Hippocampal formation (tissue), 2 donors: ENCODE results near the gene RNASEH2B.

Source experiments
- DNase-seq, 2 donors: peaks; one replicate each; lab custom pipeline; 2025; lab: John Stamatoyannopoulos, UW

Gene RNASEH2B

DNA sequence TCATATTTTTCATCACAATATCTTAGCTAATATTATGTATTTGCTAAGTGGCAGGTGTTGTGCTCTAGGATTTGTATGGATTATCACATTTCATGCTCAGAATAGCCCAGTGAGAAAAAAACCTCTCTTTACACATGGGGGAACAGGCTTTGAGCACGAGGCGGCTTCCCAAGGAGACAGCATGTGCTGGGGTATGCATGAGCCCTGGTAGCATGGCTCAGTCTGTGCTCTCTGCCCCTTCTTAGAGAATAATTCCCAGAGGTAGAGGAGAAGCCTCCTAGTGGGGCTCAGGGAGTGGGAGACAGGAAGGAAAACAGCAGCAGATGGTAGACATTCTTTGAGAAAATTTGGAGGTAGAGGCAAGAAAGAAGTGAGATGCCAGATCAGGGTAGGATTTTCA lies 31.6 kb downstream of the RNASEH2B start:
- no peak for DNase-seq

DNA sequence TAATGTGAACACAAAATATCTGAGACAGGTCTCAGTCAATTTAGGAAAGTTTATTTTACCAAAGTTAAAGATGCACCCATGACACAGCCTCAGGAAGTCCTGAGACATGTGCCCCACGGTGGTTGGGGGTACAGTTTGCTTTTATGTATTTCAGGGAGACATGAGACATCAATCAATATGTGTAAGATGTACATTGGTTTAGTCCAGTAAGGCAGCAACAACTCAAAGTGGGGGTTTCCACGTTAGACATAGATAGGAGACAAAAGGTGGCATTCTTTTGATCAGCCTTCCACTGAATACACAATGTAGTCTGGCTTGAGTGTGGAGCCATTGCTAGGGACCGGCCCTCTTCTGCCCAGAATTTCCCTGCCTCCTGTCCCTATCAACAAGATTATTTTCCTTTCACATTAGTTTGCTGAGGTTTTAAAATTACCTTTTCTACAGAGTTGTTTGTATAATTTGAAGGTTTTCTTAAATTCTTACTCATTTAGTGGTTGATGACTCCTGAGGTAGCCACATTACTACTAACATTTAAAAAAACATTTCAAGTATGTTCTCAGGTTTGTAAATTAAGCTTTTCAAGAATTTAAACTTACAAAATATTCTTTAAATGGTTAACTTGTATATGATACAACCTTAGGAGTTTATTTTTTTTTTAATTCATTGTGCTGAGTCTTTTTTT lies 33.2 kb downstream of the RNASEH2B start:
- no peak for DNase-seq

- DNase-seq: no peak
These were observed 36.1 kb downstream of the RNASEH2B start for GRCh38 chr13:50945669-50946068.

DNA sequence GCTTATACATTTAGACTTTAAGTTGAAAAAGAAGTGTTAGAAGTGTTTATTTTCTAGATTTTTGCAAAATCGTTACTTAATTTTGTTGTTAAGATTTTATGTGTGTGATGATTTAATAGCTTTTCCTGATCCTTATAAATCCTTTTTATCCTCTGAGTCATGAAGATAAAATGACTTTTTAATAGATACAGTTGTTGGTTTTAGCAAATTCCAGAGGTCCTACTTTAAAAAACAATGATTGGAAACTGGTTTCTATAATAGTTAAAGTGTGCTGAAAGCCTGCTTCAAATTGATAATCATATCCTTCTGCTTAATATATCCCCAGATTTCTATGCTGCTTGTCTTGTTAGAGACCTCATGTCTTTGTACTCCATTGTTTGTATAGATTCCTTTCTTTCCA lies 39.0 kb downstream of the RNASEH2B start:
- DNase-seq: no peak

DNA sequence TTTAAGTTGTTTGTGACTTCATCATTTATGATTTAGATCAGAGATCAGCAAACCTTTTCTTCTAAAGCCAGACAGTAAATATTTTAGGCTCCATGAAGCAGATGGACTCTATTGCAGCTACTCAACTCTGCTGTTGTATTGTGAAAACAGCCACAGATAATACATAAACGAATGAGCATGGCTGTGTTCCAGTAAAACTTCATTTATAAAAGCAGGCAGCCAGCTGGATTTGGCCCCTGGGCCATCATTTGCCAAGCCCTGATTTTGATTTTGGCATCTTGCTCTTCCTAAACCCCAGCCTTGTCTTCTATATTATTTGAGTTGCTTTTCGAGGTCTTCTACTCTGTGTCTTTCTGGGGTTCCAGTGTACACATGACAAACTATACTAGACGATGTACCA lies 41.3 kb downstream of the RNASEH2B start:
- DNase-seq: no peak

DNA sequence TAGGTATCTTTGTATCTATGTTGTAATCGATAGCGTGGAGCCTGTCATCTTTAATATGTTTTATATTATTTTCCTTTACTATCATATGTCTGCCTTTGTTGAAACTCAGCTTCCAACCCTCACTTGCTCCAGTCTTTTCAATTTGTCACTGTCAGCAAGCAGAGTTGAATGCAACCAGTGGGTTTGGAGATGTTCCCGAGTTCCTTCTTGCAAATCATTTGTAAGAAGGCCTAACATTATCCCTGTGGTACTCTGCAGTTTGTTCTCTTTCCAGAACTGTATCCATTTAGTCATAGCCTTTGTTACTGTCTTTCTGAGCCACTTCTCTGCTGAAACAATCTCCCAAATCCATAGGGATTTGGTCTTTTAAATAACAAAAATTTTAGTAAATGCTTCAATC lies 41.8 kb downstream of the RNASEH2B start:
- no peak for DNase-seq

GRCh38 chr13:50955241-50955640 lies 45.6 kb downstream of the RNASEH2B start:
- DNase-seq: no peak

- no peak for DNase-seq
These were observed 46.2 kb downstream of the RNASEH2B start for GRCh38 chr13:50955798-50956197.

DNA sequence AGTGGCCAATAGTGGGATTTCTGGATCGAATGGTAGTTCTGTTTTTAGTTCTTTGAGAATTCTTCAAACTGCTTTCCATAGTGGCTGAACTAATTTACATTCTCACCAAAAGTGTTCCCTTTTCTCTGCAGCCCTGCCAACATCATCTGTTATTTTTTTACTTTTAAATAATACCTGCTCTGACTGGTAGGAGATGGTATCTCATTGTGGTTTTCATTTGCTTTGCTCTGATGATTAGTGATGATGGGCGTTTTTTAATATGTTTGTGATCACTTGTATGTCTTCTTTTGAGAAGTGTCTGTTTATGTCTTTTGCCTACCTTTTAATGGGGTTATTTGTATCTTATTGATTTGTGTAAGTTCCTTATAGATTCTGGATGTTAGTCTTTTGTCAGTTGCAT lies 48.0 kb downstream of the RNASEH2B start:
- DNase-seq: no peak

DNA sequence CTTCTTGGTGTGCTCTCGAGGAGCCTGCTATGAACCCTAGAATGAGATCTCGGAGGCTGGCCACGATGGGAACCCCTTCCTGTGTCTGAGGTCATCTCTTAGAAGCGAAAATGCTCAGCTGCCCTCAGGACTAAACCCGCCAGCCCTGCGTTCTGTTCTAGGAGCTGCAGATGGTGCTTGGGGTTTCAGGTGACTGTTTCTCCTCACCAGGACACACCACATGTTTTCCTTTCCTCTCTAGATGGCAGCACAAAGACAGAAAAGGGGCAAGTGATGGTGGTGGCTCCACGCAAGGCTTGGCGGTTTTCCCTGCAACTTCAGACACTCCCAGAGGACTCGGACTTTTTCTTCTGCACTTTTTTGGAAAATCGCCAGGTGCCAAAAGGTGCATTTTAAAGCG lies 60.1 kb downstream of the RNASEH2B start:
- DNase-seq: no peak

- DNase-seq: no peak
These were observed 61.4 kb downstream of the RNASEH2B start for GRCh38 chr13:50970956-50971355.

- no peak for DNase-seq
These were observed 64.7 kb downstream of the RNASEH2B start for GRCh38 chr13:50974268-50974667.

DNA sequence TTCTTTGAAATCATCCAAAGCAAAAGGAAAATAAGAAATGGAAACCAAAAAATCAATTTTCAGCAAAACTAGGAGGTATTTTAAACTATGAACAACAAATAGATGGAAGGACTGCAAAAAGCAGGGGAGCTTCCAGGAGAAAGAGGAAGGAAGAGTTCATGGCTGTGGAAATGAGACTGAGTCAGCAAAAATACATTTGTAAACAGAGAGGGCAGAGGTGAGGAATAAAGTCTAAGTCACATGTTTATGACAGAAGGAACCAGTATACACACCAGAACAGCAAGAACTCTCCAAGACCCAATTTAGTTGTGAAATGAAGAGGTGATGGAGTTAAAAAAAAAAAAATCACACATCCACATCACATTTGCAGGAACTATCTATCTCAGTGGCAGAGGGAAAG lies 69.6 kb downstream of the RNASEH2B start:
- no peak for DNase-seq

DNA sequence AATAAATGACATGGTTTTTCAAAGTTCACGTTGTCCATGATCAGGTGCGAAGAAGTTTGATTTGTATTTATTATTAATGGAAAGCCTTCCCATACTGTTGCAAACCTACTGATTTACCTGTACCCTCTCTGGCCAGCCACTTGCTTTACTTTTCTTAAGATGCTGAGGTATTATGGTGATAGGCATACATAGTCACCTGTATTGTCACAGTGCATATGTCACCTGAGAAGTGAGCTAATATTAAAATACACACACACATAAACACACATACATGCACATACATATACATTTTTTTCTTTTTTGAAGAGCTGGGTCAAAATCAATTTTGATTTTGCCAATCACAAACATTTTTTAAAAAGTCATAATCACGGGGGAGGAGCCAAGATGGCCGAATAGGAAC lies 72.1 kb downstream of the RNASEH2B start:
- no peak for DNase-seq

DNA sequence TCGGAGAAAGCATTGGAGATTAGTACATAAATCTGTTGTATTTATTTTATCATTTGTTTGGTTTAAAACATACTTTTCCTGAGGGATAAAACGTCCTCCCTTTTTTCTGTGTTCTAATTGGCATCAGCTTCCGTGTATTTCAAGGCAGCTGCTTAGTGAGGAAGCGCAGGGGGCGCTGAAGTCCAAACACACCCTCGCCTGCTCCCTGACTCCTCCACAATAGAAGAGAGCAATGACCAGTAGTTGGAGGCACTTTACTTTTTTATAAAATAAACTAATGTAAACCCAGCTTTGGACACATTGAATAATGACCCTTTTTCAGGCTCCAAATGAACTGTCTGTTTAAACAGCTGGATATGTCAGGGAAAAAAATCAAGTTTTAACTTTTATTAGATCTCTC lies 79.9 kb downstream of the RNASEH2B start:
- DNase-seq: no peak

DNA sequence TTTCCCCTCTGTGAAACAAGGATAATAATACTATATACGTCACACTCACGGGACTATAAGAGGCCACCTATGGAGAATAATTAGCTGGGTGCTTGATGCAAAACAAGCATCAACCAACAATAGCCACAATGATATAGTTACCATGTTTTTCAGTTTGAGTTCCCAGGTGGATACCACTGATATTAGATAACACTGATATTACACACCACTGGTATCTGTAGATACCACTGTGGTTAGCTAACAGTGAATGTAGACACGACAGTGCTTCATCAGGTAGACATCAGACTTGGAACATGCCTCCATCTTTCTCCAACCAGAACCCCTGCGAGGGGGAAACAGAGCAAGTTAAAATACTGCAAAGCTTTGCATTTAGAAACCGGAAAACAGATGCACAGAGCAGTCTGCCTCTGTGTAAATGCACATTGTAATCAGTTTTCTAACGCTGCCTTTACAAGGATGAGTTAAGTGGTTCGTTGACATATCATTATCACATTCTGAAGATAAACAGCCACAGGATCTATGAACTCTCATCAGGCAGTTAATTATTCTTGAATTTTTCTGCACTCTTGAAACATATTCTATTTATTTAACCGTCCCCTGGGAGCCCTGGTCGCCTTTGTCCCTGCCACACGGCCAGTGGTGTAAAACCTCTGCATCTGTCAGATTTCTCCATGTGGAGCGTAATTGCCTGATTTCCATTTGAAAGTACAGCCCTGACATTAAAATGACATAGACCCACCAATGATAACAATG lies 80.7 kb downstream of the RNASEH2B start:
- DNase-seq: no peak

- no peak for DNase-seq
These were observed 81.4 kb downstream of the RNASEH2B start for GRCh38 chr13:50990818-50991506.

DNA sequence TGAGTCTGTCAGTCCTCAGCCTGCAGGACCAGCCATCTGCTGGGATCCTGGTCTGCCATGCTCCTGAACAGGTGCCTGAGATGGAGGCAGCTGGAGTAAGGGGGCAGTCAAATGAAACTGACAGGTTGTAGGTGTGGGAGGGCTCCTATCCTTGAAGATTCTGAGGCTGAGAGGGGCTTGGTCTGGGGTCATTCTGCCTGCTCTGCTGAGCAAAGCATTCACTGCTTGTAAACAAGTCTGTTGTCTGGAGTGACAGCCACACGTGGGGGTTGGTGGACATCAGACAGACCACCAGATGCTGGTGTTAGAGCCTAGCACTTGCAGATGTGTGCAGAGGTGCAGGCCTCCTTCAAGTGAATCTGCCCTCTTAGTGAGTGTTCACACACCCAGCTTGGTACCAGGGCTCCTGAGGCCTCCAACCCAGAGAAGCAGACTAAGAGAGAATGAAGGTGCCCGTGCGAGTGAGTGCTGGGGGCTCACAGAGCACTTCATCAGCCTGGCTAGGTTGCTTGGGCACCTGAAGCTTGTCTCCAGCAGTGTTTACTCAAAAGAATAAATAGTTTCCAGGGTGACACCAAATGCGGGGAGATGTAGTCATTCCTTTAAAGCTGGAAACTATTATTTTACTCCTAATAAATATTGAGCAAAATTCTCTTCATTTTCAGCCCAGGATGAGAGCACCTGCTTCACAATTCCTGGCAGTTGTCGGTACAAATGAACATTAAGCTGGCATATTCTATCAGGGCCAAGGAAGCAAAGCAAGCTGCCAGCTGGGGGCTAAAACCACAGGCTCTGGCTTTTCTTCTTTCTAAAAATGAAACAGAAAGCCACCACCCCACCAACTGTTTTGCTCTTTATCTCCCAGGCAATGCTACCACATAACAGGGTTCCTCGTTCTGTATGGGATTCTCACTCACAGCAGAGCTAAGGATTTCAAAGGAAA lies 82.3 kb downstream of the RNASEH2B start:
- DNase-seq: no peak

DNA sequence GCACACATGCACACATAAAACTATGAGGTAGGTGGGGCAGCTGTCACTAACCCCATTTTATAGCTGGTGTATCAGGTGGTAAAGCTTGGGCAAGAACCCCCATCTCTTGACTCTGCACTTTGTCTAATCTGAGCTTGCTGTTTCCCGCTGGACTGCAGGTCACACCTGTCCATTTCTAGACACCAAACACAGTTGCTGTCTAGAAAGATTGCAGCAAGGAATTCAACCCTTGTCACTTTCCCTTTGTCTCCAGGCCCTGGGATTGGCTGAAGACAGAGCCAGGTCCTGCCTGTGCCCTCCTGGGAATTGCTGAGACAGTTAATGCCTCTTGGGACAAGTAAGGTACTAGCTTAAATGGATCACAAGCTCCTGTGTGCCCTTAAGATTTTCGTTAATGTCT lies 83.8 kb downstream of the RNASEH2B start:
- DNase-seq: no peak

DNA sequence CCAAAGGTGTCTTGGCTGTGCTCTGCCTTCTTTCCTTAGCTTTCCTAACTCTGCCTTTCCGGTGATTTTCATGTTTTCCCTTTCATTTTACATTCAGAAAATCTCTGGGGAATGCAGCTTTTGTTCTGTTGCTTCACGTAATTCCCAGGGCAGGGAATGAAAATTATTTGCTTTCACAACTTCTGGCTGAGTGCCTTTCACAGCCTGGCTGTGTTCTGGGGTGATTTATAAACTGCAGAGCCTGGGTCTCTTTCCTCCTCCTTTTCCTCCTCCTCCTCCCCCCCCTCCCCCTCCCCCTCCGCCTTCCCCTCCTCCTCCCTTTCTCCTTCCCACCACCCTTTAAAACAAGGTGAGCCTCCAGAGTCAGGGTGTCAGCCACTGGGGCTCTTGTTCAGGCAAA lies 84.3 kb downstream of the RNASEH2B start:
- DNase-seq: no peak

DNA sequence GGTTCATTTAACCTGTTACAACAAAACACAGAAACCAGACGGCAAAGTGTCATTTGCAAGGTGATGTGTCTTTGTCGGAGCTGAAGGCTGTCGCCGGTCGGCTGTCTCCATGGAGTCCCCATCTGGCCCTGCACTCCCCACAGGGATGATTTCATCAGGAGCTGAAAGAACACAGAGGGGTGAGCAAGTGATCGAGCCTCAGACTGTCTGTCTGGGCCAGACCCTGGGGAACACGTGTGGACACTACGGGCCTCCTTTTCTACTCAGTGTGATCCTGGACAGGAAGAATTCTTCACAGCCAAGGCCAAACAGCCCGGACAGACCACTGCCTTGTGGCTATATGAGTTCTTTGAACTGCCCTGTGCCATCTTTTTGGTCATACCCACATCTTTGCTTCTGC lies 85.1 kb downstream of the RNASEH2B start:
- DNase-seq: no peak

- no peak for DNase-seq
These were observed 86.3 kb downstream of the RNASEH2B start for GRCh38 chr13:50995854-50996253.
